ENCODE measurements around the gene OSR1. TPM values are rescaled to one million over a fixed set of nuclear protein-coding genes. Genes with fewer than 3 reads are reported as not detected.
A peak's percentile ranks its signal among the peaks of the same experiment; 100 is the strongest.

The OSR1 gene
- total and polyA plus RNA-seq, 2 of the 4 experiments (the other 2 are of a cell fraction): 12.4 to 48.0 TPM

- Histone ChIP-seq H3K27me3 (ENCODE audit: control insufficient read depth, insufficient read depth, low read length) (peaks cover 19% of the 10 kb centered on the region), H4K91ac (ENCODE audit: insufficient read depth, low read depth, low read length) (no peak overlapping the region), H4K8ac (ENCODE audit: low read depth in 2 of 2, low read length in 2 of 2) (no peak overlapping the region), H3K79me1 (ENCODE audit: low read depth in 1 of 2, low read length in 2 of 2) (no peaks in the 10 kb centered on the region), H3K9ac (ENCODE audit: low read depth, low read length) (no peak overlapping the region), H3K23ac (ENCODE audit: low read depth, low read length) (no peak overlapping the region), H2AK9ac (replicated peaks; ENCODE audit: low read depth, low read length, poor library complexity) (no peak overlapping the region), H3K4me1 (ENCODE audit: control insufficient read depth, insufficient read depth, low read length) (no peaks in the 10 kb centered on the region), H3K56ac (ENCODE audit: extremely low read depth, insufficient read depth, low read length) (no peak overlapping the region), H3K4me3 (ENCODE audit: insufficient read depth, low read depth, low read length) (no peak overlapping the region), H2AK5ac (ENCODE audit: low read depth, low read length) (no peak overlapping the region), H3K18ac (ENCODE audit: low read depth, low read length) (no peak overlapping the region), H2AFZ (replicated peaks; ENCODE audit: low read length, poor library complexity) (no peak overlapping the region), H2BK15ac (ENCODE audit: low read depth, low read length) (no peak overlapping the region), H3K4me2 (ENCODE audit: low read depth, low read length) (no peak overlapping the region), H2BK5ac (ENCODE audit: low read depth, low read length, poor library complexity, severe bottlenecking) (no peak overlapping the region), H4K20me1 (ENCODE audit: insufficient read depth, low read length) (no peaks in the 10 kb centered on the region), H3K14ac (replicated peaks; ENCODE audit: low read depth, low read length) (no peak overlapping the region), H3K27ac (ENCODE audit: insufficient read depth, low read length) (no peak overlapping the region), H3K9me1 (ENCODE audit: insufficient read depth, low read length) (no peaks in the 10 kb centered on the region), H3K4ac (ENCODE audit: low read depth, low read length) (no peak overlapping the region), H4K5ac (ENCODE audit: low read depth, low read length) (no peak overlapping the region), H2BK120ac (ENCODE audit: low read depth, low read length) (no peak overlapping the region), H3K9me3 (ENCODE audit: control insufficient read depth, insufficient read depth, low read length) (peaks cover 2% of the 10 kb centered on the region; the same call in 1 of the 2 replicates), H2BK20ac (ENCODE audit: low read depth, low read length) (no peak overlapping the region), H3K36me3 (ENCODE audit: control insufficient read depth, insufficient read depth, low read length) (no peaks in the 10 kb centered on the region)
- in situ Hi-C loops (cut with MboI; ENCODE audit: low sequenced_read_pairs): no loop called here
- ATAC-seq (ENCODE audit: low read depth) (no peak), DNase-seq (no peak)
- CTCF ChIA-PET: no interaction called here
- dilution Hi-C loops (cut with HindIII; ENCODE audit: low sequenced_read_pairs, unreplicated experiment): no loop called here
- no TSS peak for BruUV-seq (replicated peaks)
- POLR2A ChIA-PET (ENCODE audit: unreplicated experiment): no interaction called here
- TF ChIP-seq USF2 (IDR thresholded peaks at IDR 0.05; ENCODE audit: low read depth, low read length) (no peak), NFE2L2 (IDR thresholded peaks at IDR 0.05; ENCODE audit: low read depth, low read length) (0 out of 2 replicates have a peak, but pooled peaks have one; percentile 38)
- intact Hi-C loops (cut with micrococcal nuclease): no loop called here
Observed at GRCh38 chr2:19380532-19380931, 22.1 kb upstream of the OSR1 start.

Data from IMR-90 (cell line).